Activated CD4-positive, alpha-beta T cell treated with anti-CD3 and anti-CD28 coated beads, Interleukin-2, amount 10 ng/mL, durations not matched to agents 24 days and 14 days (primary cell): ENCODE results near the gene TRAF3IP3. TPM values are rescaled to one million over a fixed set of nuclear protein-coding genes. Genes with fewer than 3 reads are reported as not detected.
"Not testable (repeated sequence)": the region's sequence is repeated elsewhere in the genome, so short reads cannot be mapped to it uniquely, and the experiment has no call there.

Experiments
- DNase-seq: peaks from one replicate; pipeline ENCODE4 v3.0.0; 2022
- H3K27ac Mint-ChIP-seq: one replicate; pipeline ENCODE4 v1.8.0; 2022; ENCODE audit warnings: mild to moderate bottlenecking, mixed read lengths
- H3K27me3 Mint-ChIP-seq: one replicate; pipeline ENCODE4 v1.8.0; 2022; ENCODE audit warnings: mixed read lengths
- H3K36me3 Mint-ChIP-seq: one replicate; pipeline ENCODE4 v1.8.0; 2022; ENCODE audit warnings: low read depth, mild to moderate bottlenecking, mixed read lengths
- H3K4me1 Mint-ChIP-seq: one replicate; pipeline ENCODE4 v1.8.0; 2021; ENCODE audit warnings: mixed read lengths
- H3K4me3 Mint-ChIP-seq: one replicate; pipeline ENCODE4 v1.8.0; 2022; ENCODE audit warnings: mild to moderate bottlenecking, moderate library complexity, mixed read lengths
- H3K9me3 Mint-ChIP-seq: one replicate; pipeline ENCODE4 v1.8.0; 2021; ENCODE audit warnings: mixed read lengths
- intact Hi-C: fragments of 100-400 bp; cut with micrococcal nuclease; formaldehyde crosslinking; loops from one replicate; pipeline ENCODE4 v1.15.1; 2023
- total RNA-seq: library from RNA; stranded (reverse); gene quantifications from 2 replicates; pipeline ENCODE4 v1.2.3, GENCODE V29; 2022

The TRAF3IP3 gene
- total RNA-seq, 1 donor from 2014 or later: 394 TPM

- no peaks in the 10 kb centered on the region for H3K9me3 Mint-ChIP-seq
- H3K4me1 Mint-ChIP-seq: peaks cover 64% of the 10 kb centered on the region
- H3K27me3 Mint-ChIP-seq: peaks cover 3% of the 10 kb centered on the region
- peaks cover 77% of the 10 kb centered on the region for H3K36me3 Mint-ChIP-seq
- peak overlapping the region; percentile 75 for H3K27ac Mint-ChIP-seq
- no peak overlapping the region for H3K4me3 Mint-ChIP-seq
- DNase-seq: no peak
- intact Hi-C loops: no loop called here
Observed at GRCh38 chr1:209780268-209780667, 24.4 kb downstream of the TRAF3IP3 start.

- Mint-ChIP-seq H3K27ac (peak overlapping the region; percentile 99), H3K4me3 (peak overlapping the region; percentile 98), H3K4me1 (peaks cover 51% of the 10 kb centered on the region), H3K36me3 (peaks cover 48% of the 10 kb centered on the region), H3K9me3 (no peaks in the 10 kb centered on the region), H3K27me3 (peaks cover 3% of the 10 kb centered on the region)
- intact Hi-C loops: no loop called here
- DNase-seq: peak; percentile 66
Observed at GRCh38 chr1:209783386-209783785, 27.5 kb downstream of the TRAF3IP3 start.

GRCh38 chr1:209784265-209785169 is 28.7 kb downstream of the TRAF3IP3 start, which contains the start of gene C1orf74:
TSS of gene C1orf74 (minus strand) at chr1:209784559. CDS start at chr1:209783634, 925 bp downstream.
- peaks cover 51% of the 10 kb centered on the region for H3K4me1 Mint-ChIP-seq
- H3K27me3 Mint-ChIP-seq: peaks cover 3% of the 10 kb centered on the region
- peak within 1 kb of the TSS; percentile 99 for H3K27ac Mint-ChIP-seq
- peak within 1 kb of the TSS; percentile 98 for H3K4me3 Mint-ChIP-seq
- peaks cover 5% of the 10 kb centered on the region for H3K9me3 Mint-ChIP-seq
- peak; percentile 100 for DNase-seq
- intact Hi-C loops: loop anchor here (1.0 kb wide), 4 partner anchors 16 to 43 kb away; partner anchors contain the start of genes TRAF3IP3 and UTP25
- H3K36me3 Mint-ChIP-seq: peaks cover 37% of the 10 kb centered on the region

- Mint-ChIP-seq H3K36me3 (peaks cover 27% of the 10 kb centered on the region), H3K27me3 (peaks cover 3% of the 10 kb centered on the region), H3K4me3 (peak overlapping the region; percentile 8), H3K27ac (peak overlapping the region; percentile 99), H3K9me3 (peaks cover 11% of the 10 kb centered on the region), H3K4me1 (peaks cover 45% of the 10 kb centered on the region)
- no peak for DNase-seq
- intact Hi-C loops: no loop called here
Observed at GRCh38 chr1:209785592-209785991, 29.7 kb downstream of the TRAF3IP3 start.

GRCh38 chr1:209786146-209786545 is 30.3 kb downstream of the TRAF3IP3 start:
- Mint-ChIP-seq H3K9me3 (peaks cover 11% of the 10 kb centered on the region), H3K36me3 (peaks cover 27% of the 10 kb centered on the region), H3K27me3 (peaks cover 3% of the 10 kb centered on the region), H3K27ac (no peak overlapping the region), H3K4me1 (peaks cover 48% of the 10 kb centered on the region), H3K4me3 (no peak overlapping the region)
- DNase-seq: no peak
- intact Hi-C loops: no loop called here

- no peak overlapping the region for H3K4me3 Mint-ChIP-seq
- H3K4me1 Mint-ChIP-seq: peaks cover 49% of the 10 kb centered on the region
- no peak overlapping the region for H3K27ac Mint-ChIP-seq
- H3K36me3 Mint-ChIP-seq: peaks cover 17% of the 10 kb centered on the region
- intact Hi-C loops: no loop called here
- no peak for DNase-seq
- peaks cover 3% of the 10 kb centered on the region for H3K27me3 Mint-ChIP-seq
- H3K9me3 Mint-ChIP-seq: peaks cover 11% of the 10 kb centered on the region
Observed at GRCh38 chr1:209787551-209787950, 31.7 kb downstream of the TRAF3IP3 start.

- Mint-ChIP-seq H3K9me3 (peaks cover 19% of the 10 kb centered on the region), H3K4me1 (peaks cover 34% of the 10 kb centered on the region), H3K27me3 (peaks cover 5% of the 10 kb centered on the region), H3K4me3 (no peak overlapping the region), H3K27ac (peak overlapping the region; percentile 61), H3K36me3 (peaks cover 8% of the 10 kb centered on the region)
- DNase-seq: no peak
- intact Hi-C loops: no loop called here
Observed at GRCh38 chr1:209789245-209789644, 33.4 kb downstream of the TRAF3IP3 start.

- DNase-seq: no peak
Observed at GRCh38 chr1:209790286-209791193, 34.7 kb downstream of the TRAF3IP3 start.

GRCh38 chr1:209791920-209792319 is 36.1 kb downstream of the TRAF3IP3 start:
- H3K36me3 Mint-ChIP-seq: no peaks in the 10 kb centered on the region
- H3K27ac Mint-ChIP-seq: no peak overlapping the region
- peaks cover 6% of the 10 kb centered on the region for H3K27me3 Mint-ChIP-seq
- H3K9me3 Mint-ChIP-seq: peaks cover 19% of the 10 kb centered on the region
- H3K4me3 Mint-ChIP-seq: no peak overlapping the region
- intact Hi-C loops: no loop called here
- DNase-seq: no peak
- peaks cover 25% of the 10 kb centered on the region for H3K4me1 Mint-ChIP-seq

More at GRCh38 chr1:209790286-209791193, 34.7 kb downstream of the TRAF3IP3 start:
- Mint-ChIP-seq H3K4me3 (no peak overlapping the region), H3K4me1 (peaks cover 25% of the 10 kb centered on the region), H3K27me3 (peaks cover 6% of the 10 kb centered on the region), H3K9me3 (peaks cover 19% of the 10 kb centered on the region), H3K36me3 (peaks cover under 1% of the 10 kb centered on the region), H3K27ac (no peak overlapping the region)
- intact Hi-C loops: no loop called here

GRCh38 chr1:209793711-209794110 is 37.9 kb downstream of the TRAF3IP3 start:
- Mint-ChIP-seq H3K4me1 (peaks cover 21% of the 10 kb centered on the region), H3K9me3 (peaks cover 19% of the 10 kb centered on the region)
- H3K4me3 Mint-ChIP-seq, intact Hi-C loops, DNase-seq, H3K36me3 Mint-ChIP-seq, H3K27ac Mint-ChIP-seq, H3K27me3 Mint-ChIP-seq: not testable (repeated sequence)

GRCh38 chr1:209797978-209798639 is 42.3 kb downstream of the TRAF3IP3 start:
- Mint-ChIP-seq H3K36me3 (no peaks in the 10 kb centered on the region), H3K9me3 (peaks cover 7% of the 10 kb centered on the region), H3K27me3 (peaks cover 14% of the 10 kb centered on the region), H3K27ac (no peak overlapping the region), H3K4me1 (peaks cover 3% of the 10 kb centered on the region), H3K4me3 (no peak overlapping the region)
- intact Hi-C loops: no loop called here
- DNase-seq: no peak

- Mint-ChIP-seq H3K4me1 (peaks cover 12% of the 10 kb centered on the region), H3K27me3 (peaks cover 14% of the 10 kb centered on the region), H3K36me3 (no peaks in the 10 kb centered on the region), H3K9me3 (no peaks in the 10 kb centered on the region), H3K27ac (no peak overlapping the region), H3K4me3 (no peak overlapping the region)
- DNase-seq: no peak
- intact Hi-C loops: no loop called here
Observed at GRCh38 chr1:209800984-209801834, 45.4 kb downstream of the TRAF3IP3 start.
